OCI-LY3 (cell line): Measurements from ENCODE around the gene RPL35A.

Experiments used
- H2AFZ ChIP-seq: fragments of 200-600, 300-600 bp; shearing (Covaris generic); 2 replicates; pipeline ENCODE4 v1.6.0; 2014; ENCODE audit warnings: antibody characterized with exemption, low read depth, low read length
- H3K27ac ChIP-seq: fragments of 200-600, 300-600 bp; sonication (generic); 2 replicates; pipeline ENCODE4 v1.5.1; 2014; ENCODE audit warnings: mild to moderate bottlenecking, low read length, moderate library complexity, mixed read lengths
- H3K27me3 ChIP-seq: fragments of 200-600, 300-600 bp; sonication (generic); 2 replicates; pipeline ENCODE4 v1.6.1; 2014; ENCODE audit warnings: low read depth, low read length, mixed read lengths
- H3K36me3 ChIP-seq: fragments of 200-600, 300-600 bp; sonication (generic); replicated peaks from 2 replicates; pipeline ENCODE3; 2014; ENCODE audit warnings: low read depth, low read length, mixed read lengths
- H3K4me1 ChIP-seq: fragments of 300-600, 200-600 bp; sonication (generic); 2 replicates; pipeline ENCODE4 v1.6.1; 2014; ENCODE audit warnings: low read length, mixed read lengths
- H3K4me2 ChIP-seq: fragments of 200-600, 300-600 bp; sonication (generic); 2 replicates; pipeline ENCODE4 v1.6.1; 2014; ENCODE audit warnings: low read length, mixed read lengths
- H3K4me3 ChIP-seq: fragments of 300-600, 200-600 bp; sonication (generic); 2 replicates; pipeline ENCODE4 v1.5.1; 2014; ENCODE audit warnings: antibody characterized with exemption, mild to moderate bottlenecking, low read length, moderate library complexity
- H3K79me2 ChIP-seq: fragments of 300-600, 200-600 bp; shearing (Covaris generic); 2 replicates; pipeline ENCODE4 v1.6.1; 2014; ENCODE audit warnings: mild to moderate bottlenecking, low read length, mixed read lengths
- H3K9ac ChIP-seq: fragments of 300-600, 200-600 bp; shearing (Covaris generic); 2 replicates; pipeline ENCODE4 v1.6.0; 2014; ENCODE audit warnings: mild to moderate bottlenecking, low read length, moderate library complexity
- H3K9me3 ChIP-seq: fragments of 200-600, 300-600 bp; shearing (Covaris generic); 2 replicates; pipeline ENCODE4 v1.6.1; 2014; ENCODE audit warnings: low read length, mixed read lengths; ENCODE audit not compliant: insufficient read depth
- H4K20me1 ChIP-seq: fragments of 200-600, 300-600 bp; sonication (generic); 2 replicates; pipeline ENCODE4 v1.6.1; 2016; ENCODE audit warnings: low read length, mixed read lengths; ENCODE audit not compliant: insufficient read depth
- EZH2phosphoT487 ChIP-seq: fragments of 200-600 bp; shearing (Covaris generic); IDR thresholded peaks from 2 replicates; pipeline ENCODE4 v1.6.1; 2018; ENCODE audit warnings: antibody characterized with exemption, mixed run types, low read depth
- TF ChIP-seq, protein P1 (sequence below): fragments of 200-600, 300-600 bp; sonication (generic); IDR thresholded peaks from 2 replicates; pipeline ENCODE4 v1.5.1; 2014; ENCODE audit warnings: antibody characterized with exemption, low read length, low read depth

RPL35A gene

DNA sequence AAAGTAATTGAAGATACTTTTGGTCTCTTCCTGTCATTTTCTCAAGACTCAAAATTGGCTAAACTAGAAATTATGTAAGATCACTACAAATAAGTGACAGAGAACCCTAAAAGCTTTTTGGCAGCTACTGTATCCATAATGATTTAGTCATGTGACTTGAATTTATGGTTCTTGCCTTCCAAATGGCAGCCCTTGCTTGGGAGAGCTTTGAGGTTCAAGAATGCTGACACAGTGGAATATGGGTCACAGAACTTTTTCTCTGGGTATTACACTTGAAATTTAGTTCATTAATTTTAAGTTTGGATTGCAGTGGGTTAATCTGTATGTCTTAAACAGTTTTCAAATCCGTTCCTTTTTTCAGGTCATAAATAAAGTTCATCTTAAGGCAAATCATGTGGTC is 24.0 kb downstream of the RPL35A start:
- no peaks in the 10 kb centered on the region for H3K4me1 ChIP-seq
- no peak for TF ChIP-seq EZH2phosphoT487
- TF ChIP-seq, protein P1, sequence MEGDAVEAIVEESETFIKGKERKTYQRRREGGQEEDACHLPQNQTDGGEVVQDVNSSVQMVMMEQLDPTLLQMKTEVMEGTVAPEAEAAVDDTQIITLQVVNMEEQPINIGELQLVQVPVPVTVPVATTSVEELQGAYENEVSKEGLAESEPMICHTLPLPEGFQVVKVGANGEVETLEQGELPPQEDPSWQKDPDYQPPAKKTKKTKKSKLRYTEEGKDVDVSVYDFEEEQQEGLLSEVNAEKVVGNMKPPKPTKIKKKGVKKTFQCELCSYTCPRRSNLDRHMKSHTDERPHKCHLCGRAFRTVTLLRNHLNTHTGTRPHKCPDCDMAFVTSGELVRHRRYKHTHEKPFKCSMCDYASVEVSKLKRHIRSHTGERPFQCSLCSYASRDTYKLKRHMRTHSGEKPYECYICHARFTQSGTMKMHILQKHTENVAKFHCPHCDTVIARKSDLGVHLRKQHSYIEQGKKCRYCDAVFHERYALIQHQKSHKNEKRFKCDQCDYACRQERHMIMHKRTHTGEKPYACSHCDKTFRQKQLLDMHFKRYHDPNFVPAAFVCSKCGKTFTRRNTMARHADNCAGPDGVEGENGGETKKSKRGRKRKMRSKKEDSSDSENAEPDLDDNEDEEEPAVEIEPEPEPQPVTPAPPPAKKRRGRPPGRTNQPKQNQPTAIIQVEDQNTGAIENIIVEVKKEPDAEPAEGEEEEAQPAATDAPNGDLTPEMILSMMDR: no peak
- no peak overlapping the region for H3K4me2 ChIP-seq

DNA sequence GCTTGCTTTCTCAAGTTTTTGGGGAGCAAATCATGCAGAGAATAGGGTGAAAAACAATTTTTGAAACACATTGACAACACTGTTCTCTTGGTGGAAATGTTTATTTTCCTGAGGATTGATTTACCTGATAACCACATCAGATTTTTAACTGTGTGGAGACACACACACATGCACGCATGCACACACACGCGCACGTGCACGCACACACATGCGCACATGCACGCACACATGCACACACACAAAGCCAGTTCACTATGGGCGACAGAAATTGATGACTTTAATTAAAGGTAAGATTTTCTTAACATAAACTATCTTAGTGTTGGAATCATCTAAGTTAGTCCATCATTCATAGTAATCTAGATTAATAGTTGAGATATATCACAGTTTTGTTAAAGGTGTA is 25.3 kb downstream of the RPL35A start:
- Histone ChIP-seq H3K27me3 (no peaks in the 10 kb centered on the region), H3K9ac (no peak overlapping the region), H3K4me3 (no peak overlapping the region), H3K36me3 (no peaks in the 10 kb centered on the region), H3K27ac (no peak overlapping the region), H4K20me1 (no peaks in the 10 kb centered on the region), H3K79me2 (no peaks in the 10 kb centered on the region), H3K4me2 (no peak overlapping the region), H3K4me1 (no peaks in the 10 kb centered on the region), H2AFZ (no peak overlapping the region), H3K9me3 (no peaks in the 10 kb centered on the region)
- TF ChIP-seq EZH2phosphoT487: no peak

More for the DNA sequence above, 24.0 kb downstream of the RPL35A start:
- Histone ChIP-seq H3K36me3 (no peaks in the 10 kb centered on the region), H3K9me3 (no peaks in the 10 kb centered on the region), H3K4me3 (no peak overlapping the region), H2AFZ (no peak overlapping the region), H4K20me1 (no peaks in the 10 kb centered on the region), H3K27ac (no peak overlapping the region), H3K27me3 (no peaks in the 10 kb centered on the region), H3K79me2 (no peaks in the 10 kb centered on the region), H3K9ac (no peak overlapping the region)

DNA sequence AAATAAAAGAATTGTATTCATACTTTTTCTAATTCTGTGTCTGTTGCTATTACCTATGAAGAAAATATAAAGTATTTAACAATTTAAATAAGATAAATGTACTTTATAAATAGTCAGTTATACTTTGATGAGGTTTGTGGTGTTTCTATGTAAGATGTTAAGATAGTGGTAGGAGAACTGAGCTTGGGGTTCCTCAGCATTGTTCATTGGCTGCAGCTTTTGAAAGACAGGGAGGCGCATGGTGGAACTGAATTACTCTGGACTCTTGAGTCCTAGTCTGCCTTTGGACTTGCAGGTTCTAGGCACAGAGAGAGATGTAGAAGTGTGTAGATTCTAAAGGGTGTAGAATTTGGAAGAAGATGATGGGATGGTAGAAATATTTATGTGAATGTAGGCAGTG is 33.1 kb downstream of the RPL35A start:
- Histone ChIP-seq H3K4me3 (no peak overlapping the region), H3K27me3 (no peaks in the 10 kb centered on the region), H3K4me2 (no peak overlapping the region), H3K36me3 (no peaks in the 10 kb centered on the region), H3K9me3 (no peaks in the 10 kb centered on the region), H3K79me2 (no peaks in the 10 kb centered on the region), H3K4me1 (no peaks in the 10 kb centered on the region; the same call in 1 of the 2 replicates), H2AFZ (no peak overlapping the region), H4K20me1 (no peaks in the 10 kb centered on the region), H3K27ac (no peak overlapping the region), H3K9ac (no peak overlapping the region)
- TF ChIP-seq EZH2phosphoT487: no peak
- TF ChIP-seq, protein P1: no peak

DNA sequence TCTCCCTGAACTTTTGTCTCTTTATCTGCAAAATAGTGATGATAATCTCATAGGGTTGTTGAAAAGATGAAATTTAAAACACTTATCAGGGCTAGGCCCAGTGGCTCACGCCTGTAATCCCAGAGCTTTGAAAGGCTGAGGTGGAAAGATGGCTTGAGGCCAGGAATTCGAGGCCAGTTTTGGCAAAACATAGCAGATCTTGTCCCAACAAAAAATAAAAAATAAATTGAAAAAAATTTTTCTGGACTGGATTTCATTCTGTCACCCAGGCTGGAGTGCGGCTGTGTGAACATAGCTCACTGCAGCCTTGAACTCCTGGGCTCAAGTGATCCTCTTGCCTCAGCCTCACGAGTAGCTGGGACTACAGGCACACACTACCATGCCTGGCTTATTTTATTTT is 39.7 kb downstream of the RPL35A start:
- Histone ChIP-seq H2AFZ (no peak overlapping the region), H3K79me2 (no peaks in the 10 kb centered on the region), H3K27ac (no peak overlapping the region), H4K20me1 (no peaks in the 10 kb centered on the region), H3K4me2 (no peak overlapping the region), H3K9ac (no peak overlapping the region), H3K4me1 (no peaks in the 10 kb centered on the region), H3K4me3 (no peak overlapping the region), H3K9me3 (no peaks in the 10 kb centered on the region), H3K27me3 (no peaks in the 10 kb centered on the region), H3K36me3 (no peaks in the 10 kb centered on the region)
- TF ChIP-seq EZH2phosphoT487: no peak

DNA sequence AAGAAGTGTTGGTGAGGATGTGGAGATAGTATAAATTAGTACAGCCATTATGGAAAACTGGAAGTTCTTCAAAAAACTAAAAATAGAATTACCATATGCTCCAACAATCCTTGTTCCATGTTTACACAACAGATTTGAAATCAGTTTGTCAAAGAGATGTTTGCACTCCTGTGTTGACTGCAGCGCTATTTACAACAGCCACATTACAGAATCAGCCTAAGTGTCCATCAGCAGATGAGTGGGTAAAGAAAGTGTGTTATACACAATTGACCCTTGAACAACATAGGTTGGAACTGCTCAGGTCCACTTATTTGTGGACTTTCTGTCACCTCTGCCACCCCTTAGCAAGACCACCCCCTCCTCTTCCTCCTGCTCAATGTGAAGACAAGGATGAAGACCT is 44.7 kb downstream of the RPL35A start:
- Histone ChIP-seq H3K9me3 (no peaks in the 10 kb centered on the region), H3K4me1 (no peaks in the 10 kb centered on the region), H3K36me3 (no peaks in the 10 kb centered on the region), H3K4me2 (no peak overlapping the region), H3K27me3 (no peaks in the 10 kb centered on the region), H3K79me2 (no peaks in the 10 kb centered on the region), H3K27ac (no peak overlapping the region), H3K9ac (no peak overlapping the region), H3K4me3 (no peak overlapping the region), H2AFZ (no peak overlapping the region), H4K20me1 (no peaks in the 10 kb centered on the region)
- TF ChIP-seq, protein P1: no peak
- no peak for TF ChIP-seq EZH2phosphoT487
